Stomach smooth muscle (tissue), 2 donors: ENCODE results near the gene MAP1LC3B2.

ENCODE experiments used
- H3K27ac ChIP-seq: one replicate; pipeline ENCODE4 v1.7.0; 2013; ENCODE audit warnings: mild to moderate bottlenecking, low read length, inconsistent platforms
- H3K27me3 ChIP-seq, 2 donors: one replicate each; pipeline ENCODE4 v1.7.0; 2013; ENCODE audit warnings: low read length in 2 of 2; ENCODE audit not compliant: insufficient read depth in 2 of 2, control insufficient read depth in 1 of 2
- H3K36me3 ChIP-seq, 2 donors: one replicate each; pipeline ENCODE4 v1.7.0; 2013; ENCODE audit warnings: low read length in 2 of 2; ENCODE audit not compliant: control insufficient read depth in 2 of 2, insufficient read depth in 2 of 2
- H3K4me1 ChIP-seq: one replicate; pipeline ENCODE4 v1.7.0; 2013; ENCODE audit warnings: low read length; ENCODE audit not compliant: control insufficient read depth, insufficient read depth
- H3K4me3 ChIP-seq, 2 donors: one replicate each; pipeline ENCODE4 v1.7.0; 2013; ENCODE audit warnings: low read length in 2 of 2
- H3K9ac ChIP-seq, 2 donors: one replicate each; pipeline ENCODE4 v1.7.0; 2013; ENCODE audit warnings: low read length in 2 of 2, mild to moderate bottlenecking in 1 of 2
- H3K9me3 ChIP-seq, 2 donors: one replicate each; pipeline ENCODE4 v1.7.0; 2013; ENCODE audit warnings: low read length in 2 of 2; ENCODE audit not compliant: control insufficient read depth in 2 of 2
- donor health status: healthy.
- donor health status: Pancreatic carcinoma.

The MAP1LC3B2 gene

DNA sequence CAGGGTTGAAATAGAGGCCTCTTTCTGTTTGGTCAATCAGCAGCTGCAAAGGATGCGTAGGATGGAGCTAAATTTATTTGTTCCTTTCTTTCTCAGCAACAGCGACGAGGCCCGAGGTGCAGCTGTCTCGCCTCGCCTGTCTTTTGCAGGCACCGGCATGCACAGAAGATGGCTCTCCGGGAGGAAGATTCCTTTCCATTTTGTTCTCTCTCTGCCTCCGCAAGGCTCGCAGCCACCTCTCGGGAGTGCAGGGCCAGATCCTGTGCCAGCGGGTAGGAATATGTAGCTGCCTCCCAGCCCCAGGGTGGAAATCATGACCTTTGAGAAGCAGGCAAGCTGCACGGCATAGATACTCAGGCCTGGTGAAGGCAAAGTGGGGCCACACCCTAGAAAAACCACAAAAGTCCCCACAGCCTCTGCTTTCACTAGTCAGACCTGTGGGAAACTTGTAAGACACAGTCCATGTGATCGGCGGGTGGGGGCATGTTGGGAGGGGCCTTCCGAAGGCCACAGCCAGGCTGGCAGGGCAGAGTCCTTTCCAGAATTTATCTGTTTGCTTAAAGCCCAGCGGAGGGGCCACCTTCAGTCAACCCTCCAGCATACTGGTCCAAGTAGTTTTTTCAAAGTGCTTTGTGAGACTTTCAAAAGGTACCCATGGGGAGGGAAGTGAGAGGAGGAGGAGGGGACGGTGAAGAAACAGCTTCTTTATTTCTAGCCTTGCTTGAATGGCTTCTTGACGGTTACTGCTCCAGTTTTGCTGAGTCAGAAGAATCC lies at the start of gene MAP1LC3B2:
MAP1LC3B2 (plus strand) TSS at position 220 of the 774 bp plus-strand sequence. CDS start 16,562 bp downstream, outside the sequence.
- Histone ChIP-seq H3K9me3 (no peaks in the 10 kb centered on the region), H3K36me3 (no peaks in the 10 kb centered on the region), H3K27ac (no peak within 1 kb of the TSS), H3K9ac (no peak within 1 kb of the TSS), H3K4me3 (no peak within 1 kb of the TSS), H3K4me1 (peaks cover 4% of the 10 kb centered on the region), H3K27me3 (no peaks in the 10 kb centered on the region)

GRCh38 chr12:116513944-116514343 lies 45.2 kb upstream of the MAP1LC3B2 start:
- Histone ChIP-seq H3K4me3 (no peak overlapping the region), H3K27ac (no peak overlapping the region), H3K9me3 (no peaks in the 10 kb centered on the region), H3K4me1 (peaks cover under 1% of the 10 kb centered on the region), H3K36me3 (no peaks in the 10 kb centered on the region), H3K9ac (no peak overlapping the region), H3K27me3 (no peaks in the 10 kb centered on the region)

- Histone ChIP-seq H3K27me3 (no peaks in the 10 kb centered on the region), H3K9ac (no peak overlapping the region), H3K4me3 (no peak overlapping the region), H3K27ac (no peak overlapping the region), H3K4me1 (no peaks in the 10 kb centered on the region), H3K9me3 (no peaks in the 10 kb centered on the region), H3K36me3 (no peaks in the 10 kb centered on the region)
These were observed 43.5 kb upstream of the MAP1LC3B2 start for GRCh38 chr12:116515684-116516083.

DNA sequence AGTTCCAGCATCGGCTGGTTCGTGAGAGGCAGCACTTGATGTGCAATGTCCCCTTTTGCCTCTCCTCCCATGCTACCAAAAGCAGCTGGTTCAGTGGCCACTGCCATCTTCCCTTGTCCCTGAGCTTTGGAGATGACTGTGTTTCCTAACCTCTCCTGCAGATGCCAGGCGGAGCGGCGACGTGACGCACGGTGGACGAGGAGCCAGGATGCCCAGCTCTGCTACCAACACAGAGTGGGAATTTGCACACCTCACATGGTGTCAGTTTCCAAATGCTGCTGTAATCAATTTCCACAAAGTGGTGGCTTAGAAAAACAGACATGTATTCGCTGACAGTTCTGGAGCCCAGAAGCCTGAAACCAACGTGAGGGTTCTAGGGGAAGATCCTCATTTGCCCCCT lies 42.5 kb upstream of the MAP1LC3B2 start:
- no peak overlapping the region for H3K27ac ChIP-seq
- H3K9ac ChIP-seq, result no peak overlapping the region
- H3K4me3 ChIP-seq, result no peak overlapping the region
- no peaks in the 10 kb centered on the region for H3K27me3 ChIP-seq
- H3K9me3 ChIP-seq, result no peaks in the 10 kb centered on the region
- H3K4me1 ChIP-seq, result no peaks in the 10 kb centered on the region
- no peaks in the 10 kb centered on the region for H3K36me3 ChIP-seq

GRCh38 chr12:116517431-116518045 lies 41.6 kb upstream of the MAP1LC3B2 start:
- H3K27ac ChIP-seq, result no peak overlapping the region

GRCh38 chr12:116520225-116520760 lies 38.9 kb upstream of the MAP1LC3B2 start:
- Histone ChIP-seq H3K36me3 (no peaks in the 10 kb centered on the region), H3K9ac (no peak overlapping the region), H3K27ac (no peak overlapping the region), H3K9me3 (no peaks in the 10 kb centered on the region), H3K27me3 (no peaks in the 10 kb centered on the region), H3K4me3 (no peak overlapping the region), H3K4me1 (no peaks in the 10 kb centered on the region)

More at GRCh38 chr12:116517431-116518045, 41.6 kb upstream of the MAP1LC3B2 start:
- Histone ChIP-seq H3K27me3 (no peaks in the 10 kb centered on the region), H3K9me3 (no peaks in the 10 kb centered on the region), H3K9ac (no peak overlapping the region), H3K4me1 (no peaks in the 10 kb centered on the region), H3K4me3 (no peak overlapping the region), H3K36me3 (no peaks in the 10 kb centered on the region)

DNA sequence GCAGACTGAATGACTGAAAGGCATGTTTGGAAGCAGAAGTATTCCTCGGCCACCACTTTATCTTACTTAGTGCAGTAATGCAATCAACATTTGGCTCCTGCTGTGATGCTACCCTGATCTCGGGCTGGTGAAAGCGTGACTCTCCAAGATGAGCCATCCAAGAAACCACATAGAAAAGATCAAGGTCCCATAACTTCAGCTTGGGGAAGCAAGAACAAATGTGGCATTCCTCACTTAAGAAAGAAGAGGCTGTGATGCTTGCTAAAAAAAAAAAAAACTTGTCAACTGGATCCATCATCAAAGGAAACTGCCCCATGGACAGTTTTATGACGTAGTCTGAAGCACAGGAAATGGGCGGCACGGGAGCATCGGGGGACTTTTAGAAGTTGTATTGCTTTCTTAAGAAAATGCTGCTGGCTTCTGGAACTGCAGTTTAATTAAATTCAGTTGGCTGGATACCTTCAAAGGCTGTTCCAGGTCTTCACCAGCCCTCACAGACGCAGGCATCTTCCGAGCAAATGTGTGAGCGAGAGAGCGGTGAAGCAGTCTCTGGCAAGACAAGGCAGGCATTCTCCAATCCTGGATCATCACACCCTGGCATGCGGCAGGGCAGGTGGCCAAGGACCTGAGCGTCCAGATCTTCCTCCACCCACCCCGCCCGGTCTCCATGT lies 38.2 kb upstream of the MAP1LC3B2 start:
- H3K4me1 ChIP-seq, result peaks cover 4% of the 10 kb centered on the region
- H3K9ac ChIP-seq, result no peak overlapping the region
- H3K4me3 ChIP-seq, result no peak overlapping the region
- H3K27me3 ChIP-seq, result no peaks in the 10 kb centered on the region
- no peaks in the 10 kb centered on the region for H3K9me3 ChIP-seq
- H3K27ac ChIP-seq, result no peak overlapping the region
- H3K36me3 ChIP-seq, result no peaks in the 10 kb centered on the region

GRCh38 chr12:116524311-116524710 lies 34.9 kb upstream of the MAP1LC3B2 start:
- Histone ChIP-seq H3K4me3 (no peak overlapping the region), H3K4me1 (peaks cover 8% of the 10 kb centered on the region), H3K27me3 (no peaks in the 10 kb centered on the region), H3K9me3 (no peaks in the 10 kb centered on the region), H3K36me3 (no peaks in the 10 kb centered on the region), H3K9ac (no peak overlapping the region), H3K27ac (no peak overlapping the region)

GRCh38 chr12:116524964-116525379 lies 34.2 kb upstream of the MAP1LC3B2 start:
- Histone ChIP-seq H3K9ac (no peak overlapping the region), H3K9me3 (no peaks in the 10 kb centered on the region), H3K36me3 (no peaks in the 10 kb centered on the region), H3K27me3 (no peaks in the 10 kb centered on the region), H3K4me3 (peak overlapping the region in 1 of 2 donors; percentile 35), H3K27ac (peak overlapping the region; percentile 64), H3K4me1 (peaks cover 8% of the 10 kb centered on the region)

DNA sequence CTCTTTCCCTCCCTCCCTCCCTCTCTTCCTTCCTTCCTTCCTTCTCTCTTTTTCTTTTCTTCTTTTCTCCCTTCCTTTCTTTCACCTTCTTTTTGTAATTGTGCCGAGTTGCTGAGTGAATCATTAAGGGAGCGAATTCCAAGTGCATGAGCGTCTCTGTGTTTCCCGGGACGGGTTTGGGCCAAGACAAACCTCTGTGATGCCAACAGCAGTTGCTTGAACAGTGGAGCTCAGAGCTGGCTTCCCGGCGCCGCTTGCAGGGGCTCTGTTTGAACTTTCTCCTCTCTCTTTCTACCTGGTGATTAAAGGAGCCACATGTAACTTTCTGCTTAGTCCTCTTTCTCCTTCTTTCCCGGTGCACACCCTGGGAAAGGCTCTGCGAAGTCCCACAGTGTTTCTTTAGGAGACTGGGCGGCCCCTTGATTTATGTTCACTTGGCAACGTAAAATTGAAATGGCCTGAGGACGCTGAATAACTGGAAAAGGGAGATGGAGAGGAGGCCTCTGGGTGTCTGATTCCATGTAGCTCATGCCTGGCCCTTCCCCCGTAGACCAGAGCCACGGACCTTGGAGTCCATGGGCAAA lies 33.7 kb upstream of the MAP1LC3B2 start:
- H3K36me3 ChIP-seq, result no peaks in the 10 kb centered on the region
- no peaks in the 10 kb centered on the region for H3K27me3 ChIP-seq
- peak overlapping the region; percentile 2 to 63 for H3K4me3 ChIP-seq
- peaks cover 8% of the 10 kb centered on the region for H3K4me1 ChIP-seq
- peak overlapping the region; percentile 64 for H3K27ac ChIP-seq
- H3K9me3 ChIP-seq, result no peaks in the 10 kb centered on the region
- H3K9ac ChIP-seq, result peak overlapping the region; percentile 36 to 66
